ENCODE measurements around the gene ADAMTSL1. TPM values are rescaled to one million over a fixed set of nuclear protein-coding genes. Genes with fewer than 3 reads are reported as not detected.

Gene ADAMTSL1
- total RNA-seq, 1 experiment from 2014 or later = not detected

DNA sequence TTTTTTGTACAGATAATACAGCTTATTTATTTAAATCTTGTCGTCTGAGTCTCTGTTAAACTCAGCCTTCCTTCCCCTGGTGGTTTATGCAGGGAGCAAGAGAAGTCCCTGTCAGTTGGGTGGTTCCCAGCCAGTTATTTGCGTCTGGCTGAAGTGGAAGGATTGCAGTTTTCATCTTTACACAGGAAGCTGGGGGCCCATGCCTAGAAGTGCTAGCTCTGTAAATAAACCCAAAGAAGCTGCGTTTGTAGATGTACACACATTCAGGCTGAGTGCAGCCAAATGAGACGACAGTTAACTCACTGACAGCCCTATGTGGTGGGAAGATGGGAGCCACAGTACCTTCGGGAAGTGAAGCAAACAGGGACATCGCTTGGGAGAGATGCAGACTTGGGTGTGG lies 437.0 kb downstream of the ADAMTSL1 start (continued):
- TF ChIP-seq SP1 (IDR thresholded peaks at IDR 0.05; ENCODE audit: low read depth) = no peak
- TF ChIP-seq ATF3 (IDR thresholded peaks at IDR 0.05) = no peak

GRCh38 chr9:18911714-18912342 lies 437.9 kb downstream of the ADAMTSL1 start:
- Histone ChIP-seq H3K9me3 (ENCODE audit: control insufficient read depth in 1 of 2, insufficient read depth in 1 of 2, low read depth in 1 of 2, low read length in 2 of 2) (no peaks in the 10 kb centered on the region), H3K79me2 (ENCODE audit: insufficient read depth, low read length) (no peaks in the 10 kb centered on the region), H4K20me1 (ENCODE audit: insufficient read depth) (no peaks in the 10 kb centered on the region), H3K9ac (ENCODE audit: low read length) (no peak overlapping the region), H3K9me2 (ENCODE audit: insufficient read depth) (no peaks in the 10 kb centered on the region), H3K36me3 (ENCODE audit: control insufficient read depth in 1 of 2, insufficient read depth in 2 of 2, low read length in 2 of 2) (no peaks in the 10 kb centered on the region), H3K4me2 (ENCODE audit: low read length) (no peak overlapping the region), H3K4me1 (ENCODE audit: control insufficient read depth in 1 of 2, insufficient read depth in 2 of 2, low read length in 2 of 2) (no peaks in the 10 kb centered on the region), H2AFZ (ENCODE audit: low read depth, low read length, poor library complexity, severe bottlenecking) (no peak overlapping the region), H3K27me3 (ENCODE audit: insufficient read depth, low read length) (peaks cover 27% of the 10 kb centered on the region), H3K27ac (ENCODE audit: low read depth, low read length) (no peak overlapping the region), H3K4me3 (replicated peaks in 1 of 2; ENCODE audit: low read depth in 1 of 2, low read length in 2 of 2) (no peak overlapping the region)
- intact Hi-C loops (cut with micrococcal nuclease) = no loop called here
- BruUV-seq (replicated peaks) = no TSS peak
- ChIA-PET RAD21 (ENCODE audit: low non-redundant PET in 1 of 2, low total read pairs in 2 of 2, uncharacterized antibody in 2 of 2, unreplicated experiment in 2 of 2) (no interaction called here), POLR2A (no interaction called here), CTCF (no interaction called here)
- ATAC-seq = no peak
- no peak for TF ChIP-seq POLR2AphosphoS5 (IDR thresholded peaks at IDR 0.05; ENCODE audit: low read depth, low read length)
- TF ChIP-seq CTCF (IDR thresholded peaks at IDR 0.05 in 2 of 3, conservative IDR thresholded peaks at IDR 0.05 in 1 of 3; ENCODE audit: borderline replicate concordance in 1 of 3, insufficient read depth in 1 of 3, low read depth in 2 of 3, low read length in 2 of 3) = no peak
- TF ChIP-seq POLR2A (IDR thresholded peaks at IDR 0.05; ENCODE audit: borderline replicate concordance, extremely low read depth, insufficient read depth, insufficient read length) = no peak
- TF ChIP-seq ATF3 (IDR thresholded peaks at IDR 0.05) = no peak
- TF ChIP-seq CEBPB (IDR thresholded peaks at IDR 0.05; ENCODE audit: low read depth) = no peak
- TF ChIP-seq, protein P1, sequence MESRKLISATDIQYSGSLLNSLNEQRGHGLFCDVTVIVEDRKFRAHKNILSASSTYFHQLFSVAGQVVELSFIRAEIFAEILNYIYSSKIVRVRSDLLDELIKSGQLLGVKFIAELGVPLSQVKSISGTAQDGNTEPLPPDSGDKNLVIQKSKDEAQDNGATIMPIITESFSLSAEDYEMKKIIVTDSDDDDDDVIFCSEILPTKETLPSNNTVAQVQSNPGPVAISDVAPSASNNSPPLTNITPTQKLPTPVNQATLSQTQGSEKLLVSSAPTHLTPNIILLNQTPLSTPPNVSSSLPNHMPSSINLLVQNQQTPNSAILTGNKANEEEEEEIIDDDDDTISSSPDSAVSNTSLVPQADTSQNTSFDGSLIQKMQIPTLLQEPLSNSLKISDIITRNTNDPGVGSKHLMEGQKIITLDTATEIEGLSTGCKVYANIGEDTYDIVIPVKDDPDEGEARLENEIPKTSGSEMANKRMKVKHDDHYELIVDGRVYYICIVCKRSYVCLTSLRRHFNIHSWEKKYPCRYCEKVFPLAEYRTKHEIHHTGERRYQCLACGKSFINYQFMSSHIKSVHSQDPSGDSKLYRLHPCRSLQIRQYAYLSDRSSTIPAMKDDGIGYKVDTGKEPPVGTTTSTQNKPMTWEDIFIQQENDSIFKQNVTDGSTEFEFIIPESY (IDR thresholded peaks at IDR 0.05; ENCODE audit: extremely low read depth, insufficient replicate concordance, low read length) = no peak
- no peak for TF ChIP-seq SRF (IDR thresholded peaks at IDR 0.05; ENCODE audit: low read depth)
- TF ChIP-seq MAX (IDR thresholded peaks at IDR 0.05) = no peak
- no peak for TF ChIP-seq FOSL1 (IDR thresholded peaks at IDR 0.05; ENCODE audit: low read depth)
- TF ChIP-seq ELF1 (IDR thresholded peaks at IDR 0.05; ENCODE audit: borderline replicate concordance, low read depth) = no peak
- no peak for TF ChIP-seq SIN3A (IDR thresholded peaks at IDR 0.05; ENCODE audit: low read depth)
- no peak for TF ChIP-seq SP1 (IDR thresholded peaks at IDR 0.05; ENCODE audit: low read depth)
- TF ChIP-seq EGR1 (IDR thresholded peaks at IDR 0.05; ENCODE audit: low read depth) = no peak
- no peak for TF ChIP-seq EZH2 (IDR thresholded peaks at IDR 0.05)
- TF ChIP-seq CBX3 (IDR thresholded peaks at IDR 0.05; ENCODE audit: low read depth) = no peak
- TF ChIP-seq ZFX (IDR thresholded peaks at IDR 0.05) = no peak
- TF ChIP-seq RAD21 (IDR thresholded peaks at IDR 0.05; ENCODE audit: low read depth) = no peak
- DNase-seq (ENCODE audit: low read depth, low spot score) = no peak
